ENCODE measurements around the gene ANP32A.
"Not testable (repeated sequence)": the region's sequence is repeated elsewhere in the genome, so short reads cannot be mapped to it uniquely, and the experiment has no call there.

The ANP32A gene

DNA sequence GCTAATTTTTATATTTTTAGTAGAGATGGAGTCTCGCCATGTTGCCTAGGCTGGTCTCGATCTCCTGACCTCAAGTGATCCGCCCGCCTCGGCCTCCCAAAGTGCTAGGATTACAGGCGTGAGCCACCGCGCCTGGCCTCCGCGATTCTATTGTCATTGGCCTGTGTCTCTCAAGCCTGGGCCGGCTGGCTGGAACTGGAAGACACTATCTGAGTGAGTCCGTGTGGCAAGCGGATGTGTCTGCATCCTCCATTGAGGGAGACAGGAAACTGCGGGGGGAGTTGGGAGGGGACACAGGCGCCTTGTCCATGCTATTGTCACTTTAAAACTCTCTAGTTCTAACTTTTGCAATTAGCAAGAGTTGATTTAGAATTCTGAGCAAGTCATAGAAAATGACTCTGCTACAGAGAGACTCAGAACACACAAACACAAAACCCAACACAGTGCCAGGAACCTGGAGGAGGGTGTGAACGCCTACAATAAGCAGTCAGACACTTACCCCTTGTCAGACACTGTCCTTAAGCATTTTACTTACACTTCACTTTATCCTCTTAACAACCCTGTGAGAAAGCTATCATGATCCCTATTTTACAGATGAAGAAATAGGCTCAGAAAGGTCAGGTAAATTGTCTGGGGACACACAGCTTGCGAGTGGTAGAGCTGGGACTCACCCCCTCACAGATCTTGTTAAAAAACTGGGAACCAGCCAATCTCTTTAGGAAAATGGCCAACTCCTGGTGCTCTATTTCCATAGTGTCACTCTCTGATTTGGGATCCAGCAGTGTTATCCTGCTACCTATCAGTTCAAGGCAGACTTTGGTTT, 38.7 kb downstream of the ANP32A start:
- DNase-seq (ENCODE audit: low spot score): no peak

DNA sequence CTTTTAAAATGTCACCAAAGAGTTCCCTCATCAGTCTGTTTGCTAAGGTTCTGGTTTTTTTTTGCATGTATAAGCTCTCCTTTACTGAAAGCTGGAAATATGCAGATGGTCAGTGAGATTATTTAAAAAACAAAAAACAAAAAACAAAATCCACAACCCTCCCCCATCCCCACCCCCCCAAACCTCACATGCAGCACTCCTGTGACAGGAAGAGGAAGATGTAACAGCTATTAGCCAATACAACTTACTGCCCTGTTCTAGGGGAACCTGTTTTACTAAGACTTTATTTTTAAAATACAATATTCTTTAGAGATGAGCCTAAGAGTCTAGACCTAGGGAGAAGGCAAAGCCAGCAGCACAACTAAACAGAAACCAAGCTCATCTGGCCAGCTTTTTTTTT, 39.5 kb downstream of the ANP32A start:
- no peak for DNase-seq (ENCODE audit: low spot score)

DNA sequence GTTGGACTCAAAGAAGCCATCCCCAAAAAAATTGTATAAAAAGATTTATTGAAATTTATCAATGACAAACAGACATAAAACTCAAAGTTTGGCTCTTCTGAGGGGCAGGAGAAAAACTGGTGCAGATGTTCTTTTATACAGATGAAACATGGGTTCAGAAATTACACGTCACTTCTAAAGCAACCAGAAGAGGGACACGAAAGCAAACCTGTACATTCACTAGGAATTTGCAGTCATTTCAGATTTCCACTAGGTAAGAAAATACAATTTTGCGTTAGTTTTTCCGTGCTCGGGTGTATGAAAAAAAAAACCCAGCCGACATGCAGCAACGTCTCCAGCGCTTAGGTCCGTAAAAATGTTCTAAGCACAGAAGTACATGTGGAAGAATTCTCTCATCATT, 41.8 kb downstream of the ANP32A start:
- DNase-seq (ENCODE audit: low spot score): no peak

DNA sequence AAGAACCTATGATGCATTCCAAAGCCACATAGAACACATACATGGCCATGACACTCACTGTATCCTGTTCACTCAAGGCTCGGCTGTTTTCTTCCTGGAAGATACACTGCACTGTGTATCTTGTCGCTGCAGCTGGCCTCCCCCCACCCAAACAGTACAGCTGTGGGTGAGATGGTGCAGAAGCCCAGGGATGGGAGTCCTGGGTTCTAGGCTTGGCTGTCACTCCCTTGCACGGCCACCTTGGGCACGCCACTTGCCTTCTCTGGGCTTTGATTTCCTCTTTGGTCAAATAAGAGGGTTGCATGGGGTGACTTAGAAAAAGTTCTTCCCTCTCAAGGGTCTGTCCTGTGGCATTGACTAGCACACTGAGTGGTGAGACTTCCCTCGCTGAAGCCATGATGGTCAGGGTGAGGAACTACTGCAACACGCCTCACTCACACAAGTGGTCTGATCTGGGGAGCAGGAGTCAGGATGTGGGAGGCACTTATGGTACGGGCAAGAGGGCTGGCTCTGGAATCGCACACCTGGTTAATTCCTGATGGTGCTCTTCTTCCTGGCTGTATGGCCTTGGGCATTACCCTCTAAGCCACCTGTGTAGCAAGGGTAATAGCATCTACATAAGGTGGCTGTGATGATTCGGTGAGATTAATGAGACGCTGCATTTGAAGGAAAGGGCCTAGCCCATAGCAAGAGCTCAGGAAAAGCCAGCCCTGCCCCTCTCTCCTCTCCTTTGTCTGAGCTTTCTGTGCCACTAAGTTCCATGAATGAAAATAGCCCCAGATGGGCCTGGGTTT, 44.0 kb downstream of the ANP32A start:
- DNase-seq (ENCODE audit: low spot score): no peak

DNA sequence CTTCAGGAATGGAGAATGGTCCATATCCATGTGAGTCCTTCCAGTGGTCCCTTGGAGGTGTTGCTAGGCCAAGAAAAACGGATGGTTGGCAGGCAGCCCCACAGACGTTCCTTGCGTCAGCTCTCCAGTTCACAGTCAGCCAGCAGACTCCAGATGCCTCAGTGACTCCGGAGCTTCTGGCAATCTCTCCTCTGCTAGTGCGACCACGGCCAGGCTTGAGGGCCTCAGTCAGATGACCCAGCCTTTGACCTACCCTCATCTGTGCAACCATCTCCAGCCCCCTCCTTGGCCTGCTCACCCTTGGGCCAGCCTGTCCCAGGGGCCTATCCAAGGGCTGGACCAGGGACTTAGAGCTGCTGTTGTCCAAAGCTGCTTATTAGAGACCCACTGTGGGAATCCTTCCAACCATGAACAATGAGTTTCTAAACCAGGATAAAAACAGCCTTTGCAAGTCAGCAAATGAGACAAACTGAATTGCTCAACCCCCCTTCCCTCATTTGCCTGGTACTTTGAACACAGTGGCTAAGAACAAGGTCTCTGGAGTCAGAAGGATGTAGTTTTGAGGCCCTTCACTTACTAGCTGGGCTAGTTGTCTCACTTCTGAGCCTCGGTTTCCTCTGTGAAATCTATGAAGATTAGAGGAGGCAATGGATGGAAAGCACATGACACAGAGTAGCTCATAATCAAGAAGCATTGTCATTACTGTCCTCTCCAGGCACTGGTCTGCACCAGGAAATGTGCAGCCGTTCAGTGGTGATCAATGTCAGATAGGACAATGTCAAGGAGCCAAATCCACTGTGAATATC, 44.8 kb downstream of the ANP32A start:
- DNase-seq (ENCODE audit: low spot score): no peak

DNA sequence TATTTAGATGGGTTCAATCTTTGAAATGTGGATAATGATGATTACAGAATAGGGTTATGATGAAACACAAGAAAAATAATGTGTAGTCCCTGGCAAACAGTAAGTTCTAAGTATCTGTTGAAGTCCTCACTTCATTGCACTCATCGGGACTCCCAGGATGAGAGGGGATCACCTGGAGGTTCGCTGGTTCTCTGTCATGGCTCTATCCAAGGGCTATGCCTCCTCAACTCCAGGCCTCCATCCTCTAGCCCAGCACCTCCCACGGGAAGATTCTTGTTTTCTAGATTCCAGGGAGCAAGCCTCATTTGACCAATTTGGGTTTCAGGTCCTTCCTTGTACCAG, 45.5 kb downstream of the ANP32A start:
- DNase-seq (ENCODE audit: low spot score): no peak

DNA sequence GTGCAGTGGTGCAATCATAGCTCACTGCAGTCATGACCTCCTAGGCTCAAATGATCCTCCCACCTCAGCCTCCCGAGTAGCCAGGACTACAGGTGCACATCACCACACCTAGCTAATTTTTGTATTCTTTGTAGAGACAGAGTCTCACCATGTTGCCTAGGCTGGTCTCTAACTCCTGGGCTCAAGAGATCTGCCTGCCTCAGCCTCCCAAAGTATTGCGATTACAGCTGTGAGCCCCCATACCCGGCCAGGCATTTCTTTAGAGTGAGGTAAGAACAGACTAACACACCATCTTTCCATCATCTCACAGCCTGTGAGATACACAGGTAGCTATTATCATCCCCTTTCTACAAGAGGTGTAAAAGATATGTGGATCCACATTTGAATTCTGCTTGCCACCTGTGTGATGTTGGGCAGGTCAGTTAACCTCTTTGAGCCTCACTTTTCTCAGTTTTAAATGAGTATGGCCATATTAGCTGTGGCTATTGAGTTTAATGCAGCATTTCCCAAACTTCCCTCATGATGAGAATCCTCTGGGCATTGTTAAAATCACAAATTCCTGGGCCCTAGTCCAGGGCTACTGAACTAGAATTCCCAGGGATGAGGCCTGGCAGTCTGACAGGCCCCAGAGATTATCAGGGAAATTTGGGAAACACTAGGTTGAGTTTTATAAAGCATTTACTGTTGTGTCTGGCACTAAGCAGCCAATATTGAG, 46.0 kb downstream of the ANP32A start:
- no peak for DNase-seq (ENCODE audit: low spot score)

DNA sequence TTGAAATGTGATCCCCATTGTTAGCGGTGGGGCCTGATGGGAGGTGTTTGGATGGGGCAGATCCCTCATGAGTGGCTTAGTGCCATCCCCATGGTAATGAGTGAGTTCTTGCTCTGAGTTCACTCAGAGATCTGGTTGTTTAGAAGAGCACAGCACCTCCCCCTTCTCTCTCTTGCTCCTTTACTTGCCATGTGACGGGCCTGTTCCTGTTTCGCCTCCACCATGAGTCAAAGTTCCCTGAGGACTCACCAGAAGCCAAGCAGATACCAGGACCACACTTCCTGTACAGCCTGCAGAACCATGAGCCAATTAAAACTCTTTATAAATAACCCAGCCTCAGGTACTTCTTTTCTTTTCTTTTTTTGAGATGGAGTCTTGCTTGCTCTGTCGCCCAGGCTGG, 46.6 kb downstream of the ANP32A start:
- no peak for DNase-seq (ENCODE audit: low spot score)

DNA sequence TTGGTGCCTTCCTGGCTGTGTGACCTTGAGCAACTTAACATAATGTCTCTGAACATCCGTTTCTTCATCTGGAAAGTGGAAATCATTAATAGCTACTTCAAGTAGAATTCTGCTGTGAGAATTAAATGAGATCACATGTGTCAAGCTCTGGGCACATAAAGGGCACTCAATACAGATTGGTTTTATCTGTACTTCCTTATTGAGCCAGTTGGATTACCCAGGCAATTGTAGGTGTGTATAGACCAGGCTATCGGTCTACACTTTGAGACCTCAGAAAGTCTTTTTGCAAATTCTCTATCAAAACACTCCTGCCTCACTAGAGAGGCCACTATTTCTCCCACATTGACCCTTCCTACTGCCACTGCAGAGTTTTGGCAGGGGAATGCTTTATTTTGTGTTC, 47.7 kb downstream of the ANP32A start:
- DNase-seq (ENCODE audit: low spot score): no peak

DNA sequence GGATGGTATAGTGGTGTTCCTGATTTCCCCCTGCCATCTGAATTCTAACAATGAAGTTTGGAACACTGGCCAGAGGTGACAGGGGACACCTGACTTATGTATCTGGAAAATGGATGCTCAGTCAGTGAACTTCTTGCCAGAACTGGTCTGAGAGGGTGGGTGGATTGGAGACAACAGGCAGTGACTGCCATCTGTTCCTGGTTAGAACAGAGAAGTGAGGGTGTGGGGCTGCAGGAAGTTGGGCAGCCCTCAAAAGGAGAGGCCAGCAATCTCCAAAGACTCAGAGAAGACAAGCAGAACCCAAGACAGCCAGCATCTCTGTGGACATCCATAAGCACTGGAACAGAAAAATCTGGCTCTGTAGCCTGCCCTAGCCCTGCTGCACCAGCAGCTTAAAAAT, 50.5 kb downstream of the ANP32A start:
- DNase-seq (ENCODE audit: low spot score): no peak

DNA sequence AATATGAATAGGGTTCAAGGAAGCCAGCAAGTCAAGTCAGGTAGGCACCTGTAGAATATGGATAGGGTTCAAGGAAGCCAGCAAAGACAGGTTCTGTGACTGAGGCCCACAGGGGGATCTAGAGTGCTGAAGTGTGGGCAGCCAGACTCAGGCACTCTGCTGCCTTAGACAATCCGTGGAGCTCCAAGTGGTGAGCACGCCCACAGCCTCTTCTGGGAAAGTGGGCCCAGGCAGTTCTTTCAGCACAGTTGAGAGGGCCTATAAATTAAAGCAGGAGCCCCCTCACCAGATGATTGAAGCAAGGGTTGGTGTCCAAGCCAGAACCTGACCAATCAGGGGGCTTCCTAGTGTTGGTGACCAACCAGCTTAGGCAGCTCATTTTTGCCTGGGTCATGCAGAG, 51.0 kb downstream of the ANP32A start:
- DNase-seq (ENCODE audit: low spot score): no peak

DNA sequence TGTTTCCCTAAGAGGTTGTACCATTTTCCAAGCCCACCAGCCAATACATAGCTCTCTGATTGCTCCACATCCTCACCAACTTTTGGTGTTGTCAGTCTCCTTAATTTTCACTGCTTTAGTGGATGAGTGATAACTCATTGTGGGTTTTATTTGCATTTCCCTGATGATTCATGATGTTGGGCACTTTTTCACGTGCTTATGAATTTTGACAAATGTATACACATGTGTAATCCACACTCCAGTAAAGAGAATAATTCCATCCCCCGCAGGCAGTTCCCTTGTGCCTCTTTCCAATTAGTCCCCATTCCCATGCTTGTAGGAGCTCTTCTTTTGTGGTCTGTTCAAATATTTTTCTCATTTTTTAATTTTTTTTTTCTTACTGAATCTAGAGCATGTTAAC, 52.4 kb downstream of the ANP32A start:
- DNase-seq (ENCODE audit: low spot score): no peak

DNA sequence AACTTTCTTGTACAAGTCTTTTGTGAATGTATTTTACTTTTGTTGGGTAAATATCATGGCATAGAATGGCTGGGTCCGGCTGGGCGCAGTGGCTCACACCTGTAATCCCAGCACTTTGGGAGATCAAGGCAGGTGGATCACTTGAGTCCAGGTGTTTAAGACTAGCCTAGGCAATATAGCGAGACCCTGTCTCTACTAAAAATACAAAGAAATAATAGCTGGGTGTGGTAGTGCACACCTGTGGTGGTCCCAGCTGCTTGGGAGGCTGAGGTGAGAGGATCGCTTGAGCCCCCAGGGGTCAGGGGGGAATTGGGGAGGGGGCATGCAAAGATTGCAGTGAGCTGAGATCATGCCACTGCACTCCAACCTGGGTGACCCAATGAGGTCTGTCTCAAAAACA, 52.9 kb downstream of the ANP32A start:
- no peak for DNase-seq (ENCODE audit: low spot score)

DNA sequence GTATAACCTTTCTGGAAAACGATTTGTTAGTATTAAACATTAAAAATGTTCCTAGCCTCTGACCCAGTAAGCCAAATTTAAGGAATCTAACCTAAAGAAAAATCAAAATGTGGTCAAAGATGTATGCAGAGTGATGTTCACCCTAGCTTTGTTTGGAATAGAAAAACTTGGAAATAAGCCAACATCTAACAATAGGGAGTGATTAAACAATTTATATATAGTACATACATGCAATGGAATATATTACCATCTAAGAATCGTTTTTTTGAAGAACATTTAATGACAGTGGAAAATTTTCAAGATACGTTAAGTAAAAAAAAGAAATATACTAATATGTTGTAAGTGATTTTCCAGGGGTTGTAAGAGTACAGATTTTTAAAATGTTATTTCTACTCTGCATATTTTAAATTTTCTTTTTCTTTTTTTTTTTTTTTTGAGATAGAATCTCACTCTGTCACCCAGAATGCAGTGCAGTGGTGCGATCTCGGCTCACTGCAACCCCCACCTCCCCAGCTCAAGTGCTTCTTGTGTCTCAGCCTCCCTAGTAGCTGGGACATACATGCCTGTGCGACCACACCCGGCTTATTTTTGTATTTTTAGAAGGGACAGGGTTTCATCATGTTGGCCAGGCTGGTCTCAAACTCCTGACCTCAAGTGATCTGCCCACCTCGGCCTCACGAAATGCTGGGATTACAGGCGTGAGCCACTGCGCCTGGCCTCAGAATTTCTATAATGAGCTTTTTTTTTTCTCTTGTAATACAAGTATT, 54.9 kb downstream of the ANP32A start:
- DNase-seq (ENCODE audit: low spot score): no peak

DNA sequence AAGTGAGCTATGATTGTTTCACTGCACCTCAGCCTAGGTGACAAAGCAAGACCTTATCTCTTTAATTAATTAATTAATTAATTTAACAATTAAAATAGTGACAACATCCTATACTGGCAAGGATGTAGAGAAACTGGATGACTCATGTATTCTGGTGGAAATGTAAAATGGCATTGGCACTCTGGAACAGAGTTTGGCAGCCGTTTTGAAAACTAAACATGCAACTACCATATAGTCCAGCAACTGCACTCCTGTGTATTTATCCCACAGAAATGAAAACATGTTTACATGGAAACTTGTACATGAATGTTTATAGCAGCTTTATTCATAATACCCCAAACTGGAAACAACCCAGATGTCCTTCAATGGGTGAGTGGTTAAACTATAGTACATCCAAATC, 56.6 kb downstream of the ANP32A start:
- no peak for DNase-seq (ENCODE audit: low spot score)

DNA sequence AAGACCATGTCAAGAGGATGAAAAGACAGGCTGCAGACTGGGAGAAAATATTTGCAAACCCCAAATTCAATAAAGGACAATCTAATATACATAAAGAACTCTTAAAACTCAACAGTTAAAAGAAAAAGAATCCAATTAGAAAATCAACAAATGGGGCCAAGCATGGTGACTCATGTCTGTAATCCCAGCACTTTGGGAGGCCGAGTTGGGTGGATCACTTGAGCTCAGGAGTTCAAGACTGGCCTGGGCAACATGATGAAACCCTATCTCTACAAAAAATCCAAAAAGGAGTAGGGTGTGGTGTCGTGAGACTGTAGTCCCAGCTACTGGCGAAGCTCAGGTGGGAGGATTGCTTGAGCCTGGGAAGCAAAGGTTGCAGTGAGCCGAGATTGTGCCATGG, 57.6 kb downstream of the ANP32A start:
- DNase-seq (ENCODE audit: low spot score): no peak

DNA sequence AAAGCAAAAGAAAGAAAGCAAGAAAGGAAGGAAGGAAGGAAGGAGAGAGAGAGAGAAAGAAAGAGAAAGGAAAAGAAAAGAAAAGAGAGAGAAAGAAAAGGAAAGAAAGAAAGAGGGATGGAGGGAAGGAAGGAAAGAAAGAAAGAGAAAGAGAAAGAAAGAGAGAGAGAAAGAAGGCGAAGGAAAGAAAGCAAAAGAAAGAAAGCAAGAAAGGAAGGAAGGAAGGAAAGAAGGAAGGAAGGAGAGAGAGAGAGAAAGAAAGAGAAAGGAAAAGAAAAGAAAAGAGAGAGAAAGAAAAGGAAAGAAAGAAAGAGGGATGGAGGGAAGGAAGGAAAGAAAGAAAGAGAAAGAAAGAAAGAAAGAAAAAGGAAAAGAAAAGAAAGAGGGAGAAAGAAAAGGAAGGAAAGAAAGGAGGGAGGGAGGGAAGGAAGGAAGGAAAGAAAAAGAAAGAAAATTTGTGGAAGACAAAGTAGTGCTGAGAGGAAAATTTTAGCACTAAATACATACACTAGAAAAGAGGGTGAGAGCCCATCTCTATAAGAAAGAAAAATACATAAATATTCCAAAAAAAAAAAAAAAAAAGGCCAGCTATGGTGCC, 60.6 kb downstream of the ANP32A start:
- not testable (repeated sequence) for DNase-seq (ENCODE audit: low spot score)

DNA sequence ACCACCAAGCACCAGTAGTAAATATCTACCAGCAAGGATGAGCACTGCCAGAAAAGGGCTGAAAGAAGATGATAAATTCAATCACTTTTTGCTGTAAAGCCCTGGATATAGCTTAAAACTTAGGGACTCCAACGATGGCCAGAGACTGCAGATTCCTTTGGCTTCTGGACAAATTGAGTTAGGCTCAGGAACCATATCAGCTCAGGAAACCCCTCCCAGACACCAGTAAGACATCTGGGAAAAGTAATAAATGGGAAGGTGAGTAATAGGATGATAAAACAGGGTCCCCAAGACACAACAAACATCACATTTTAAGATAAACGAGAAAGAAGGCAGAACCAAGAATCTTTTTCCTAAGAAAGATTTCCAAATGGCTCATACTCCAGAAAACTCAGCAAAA, 65.0 kb downstream of the ANP32A start:
- DNase-seq (ENCODE audit: low spot score): no peak

DNA sequence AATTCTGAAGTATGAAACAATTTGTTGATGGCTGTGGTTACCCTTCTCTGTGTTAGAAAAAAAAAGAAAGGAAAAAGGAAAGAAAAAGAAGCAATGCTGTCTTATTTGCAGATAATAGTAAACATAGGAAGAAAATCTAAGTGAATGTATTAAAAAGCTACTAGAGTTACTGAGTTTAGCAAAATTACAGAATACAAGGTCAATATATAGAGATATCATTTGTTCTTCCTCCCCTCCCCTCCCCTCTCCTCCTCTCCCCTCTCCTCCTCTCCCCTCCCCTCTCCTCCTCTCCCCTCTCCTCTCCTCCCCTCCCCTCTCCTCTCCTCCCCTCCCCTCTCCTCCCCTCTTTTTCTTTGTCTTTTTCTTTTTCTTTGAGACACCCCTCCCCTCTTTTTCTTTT, 69.1 kb downstream of the ANP32A start:
- no peak for DNase-seq (ENCODE audit: low spot score)

DNA sequence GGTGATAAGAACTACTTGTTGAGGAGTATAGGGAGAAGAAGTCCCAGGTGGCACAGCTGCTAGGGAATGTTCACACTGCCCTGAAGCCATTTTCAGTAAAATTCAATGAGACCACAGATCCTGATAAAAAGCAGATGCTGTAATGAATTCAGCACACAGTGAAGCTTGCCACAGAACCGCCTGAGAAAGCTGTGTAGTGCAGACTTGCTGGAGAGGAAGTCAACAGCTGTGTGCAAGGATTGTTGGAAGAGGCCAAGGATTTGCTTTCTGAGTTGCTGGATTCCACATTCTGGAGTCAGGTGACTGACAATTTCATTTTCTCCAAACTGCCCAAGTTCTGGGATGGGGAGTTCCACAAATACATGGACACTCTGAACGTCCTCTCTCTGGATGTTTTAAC, 70.9 kb downstream of the ANP32A start:
- DNase-seq (ENCODE audit: low spot score): no peak

DNA sequence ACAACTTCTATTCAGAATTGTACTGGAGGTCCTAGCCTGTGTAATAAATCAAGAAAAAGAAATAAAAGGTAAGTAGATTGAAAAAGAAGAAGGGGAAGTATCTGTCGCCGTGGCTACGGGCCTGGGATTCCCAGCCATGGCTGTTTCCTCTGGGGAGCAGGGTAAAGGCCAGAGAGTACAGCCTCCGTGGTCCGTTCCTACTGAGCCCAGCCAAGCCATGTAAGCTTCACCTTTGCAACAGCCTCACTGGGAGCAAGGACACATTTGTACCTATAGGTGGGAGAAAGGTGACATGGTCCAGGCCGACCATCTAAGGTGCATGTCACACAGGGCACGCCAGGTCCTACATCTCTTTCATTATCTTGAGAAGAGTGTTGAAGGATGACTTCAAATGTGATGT, 71.3 kb downstream of the ANP32A start:
- no peak for DNase-seq (ENCODE audit: low spot score)
